SHP77 (cell line): ENCODE data around the gene S100A14.
"Not testable (repeated sequence)": the region's sequence is repeated elsewhere in the genome, so short reads cannot be mapped to it uniquely, and the experiment has no call there.

ENCODE experiments used
- DNase-seq, 2 experiments: peaks; one replicate each; lab custom pipeline; 2025; lab: John Stamatoyannopoulos, UW

The S100A14 gene

DNA sequence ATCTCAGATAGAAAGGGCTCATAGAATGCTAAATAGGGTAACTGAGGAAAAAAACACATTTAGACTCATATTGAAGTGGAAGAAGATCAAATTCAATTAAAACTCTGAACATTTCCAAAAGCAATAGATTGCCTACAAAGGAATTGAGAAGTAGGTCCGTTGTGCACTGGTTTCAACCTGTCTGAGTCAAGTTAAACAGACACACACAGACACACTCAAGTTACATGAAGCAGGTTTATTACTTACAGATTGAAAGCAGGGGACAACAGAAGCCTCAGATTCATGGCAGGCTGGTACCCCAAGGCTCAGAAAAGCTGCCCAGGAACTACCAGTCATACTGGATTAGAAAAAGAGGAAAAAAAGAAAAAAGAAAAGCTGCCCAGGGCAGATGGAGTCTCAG is 29.8 kb downstream of the S100A14 start:
- DNase-seq = no peak

DNA sequence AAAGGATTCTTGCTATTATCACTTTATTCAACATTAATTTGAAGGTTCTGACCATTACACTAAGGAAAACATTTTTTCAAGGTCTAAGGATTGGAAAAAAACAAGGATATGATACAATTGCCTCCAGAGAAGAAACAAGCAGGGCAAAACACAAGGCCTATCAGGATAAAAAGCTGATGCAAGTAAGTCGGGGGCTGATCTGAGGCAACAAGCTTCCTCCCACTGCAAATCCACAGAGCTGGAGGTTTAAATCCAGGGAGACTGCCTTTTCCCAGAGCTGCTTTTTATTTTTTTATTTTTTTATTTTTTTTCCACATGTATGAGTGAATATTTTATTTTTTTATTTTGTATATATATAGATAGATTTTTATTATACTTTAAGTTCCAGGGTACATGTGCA is 31.1 kb downstream of the S100A14 start:
- DNase-seq = no peak

- DNase-seq = no peak
These were observed 32.1 kb downstream of the S100A14 start for GRCh38 chr1:153583976-153584375.

- DNase-seq = not testable (repeated sequence)
These were observed 32.6 kb downstream of the S100A14 start for GRCh38 chr1:153583514-153583913.

DNA sequence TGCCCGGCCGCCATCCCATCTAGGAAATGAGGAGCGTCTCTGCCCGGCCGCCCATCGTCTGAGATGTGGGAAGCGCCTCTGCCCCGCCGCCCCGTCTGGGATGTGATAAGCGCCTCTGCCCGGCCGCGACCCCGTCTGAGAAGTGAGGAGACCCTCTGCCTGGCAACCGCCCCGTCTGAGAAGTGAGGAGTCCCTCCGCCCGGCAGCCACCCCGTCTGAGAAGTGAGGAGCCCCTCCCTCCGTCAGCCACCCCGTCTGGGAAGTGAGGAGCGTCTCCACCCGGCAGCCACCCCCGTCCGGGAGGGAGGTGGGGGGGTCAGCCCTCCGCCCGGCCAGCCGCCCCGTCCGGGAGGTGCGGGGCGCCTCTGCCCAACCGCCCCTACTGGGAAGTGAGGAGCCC is 33.3 kb downstream of the S100A14 start:
- DNase-seq = not testable (repeated sequence)

GRCh38 chr1:153578936-153579335 is 37.2 kb downstream of the S100A14 start:
- DNase-seq = no peak

DNA sequence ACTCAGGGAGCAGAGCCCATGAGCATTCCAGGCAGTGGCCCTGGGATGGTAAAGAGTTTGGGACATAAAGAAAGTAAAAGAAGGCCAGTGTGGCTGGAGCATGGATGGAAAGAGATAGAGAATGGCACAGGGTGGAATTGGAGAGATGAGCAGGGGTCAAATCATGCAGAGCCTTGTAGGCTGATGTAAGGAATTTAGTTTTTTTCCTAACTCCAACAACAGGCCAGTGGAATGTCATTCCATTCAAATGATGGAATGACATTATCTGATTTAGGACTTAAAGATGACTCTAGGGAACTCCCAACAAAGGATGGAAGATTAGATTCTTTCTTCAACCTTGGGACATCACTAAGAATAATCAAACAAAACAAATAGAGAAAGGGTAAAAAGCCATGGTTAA is 37.6 kb downstream of the S100A14 start:
- no peak for DNase-seq

GRCh38 chr1:153577624-153578051 is 38.5 kb downstream of the S100A14 start:
- DNase-seq = no peak

DNA sequence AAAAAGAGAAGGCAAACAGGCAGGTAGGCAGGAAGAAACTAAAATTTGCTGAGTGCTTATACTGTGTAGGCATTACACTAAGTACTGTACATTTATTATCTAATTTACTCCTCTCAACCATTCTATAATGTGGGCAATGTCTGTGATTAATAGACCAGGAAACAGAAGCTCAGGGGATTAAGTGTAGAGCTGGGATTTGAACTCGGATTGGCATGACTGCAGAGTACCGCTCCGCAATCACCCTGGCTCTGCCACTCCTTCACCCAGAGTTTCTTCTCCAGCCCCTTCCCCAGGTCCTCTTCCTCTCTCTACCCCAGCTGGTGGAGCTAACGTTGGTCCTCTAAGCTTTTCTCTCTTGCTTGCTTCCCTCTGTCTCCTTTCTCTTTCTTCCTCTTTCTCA is 39.0 kb downstream of the S100A14 start:
- no peak for DNase-seq

DNA sequence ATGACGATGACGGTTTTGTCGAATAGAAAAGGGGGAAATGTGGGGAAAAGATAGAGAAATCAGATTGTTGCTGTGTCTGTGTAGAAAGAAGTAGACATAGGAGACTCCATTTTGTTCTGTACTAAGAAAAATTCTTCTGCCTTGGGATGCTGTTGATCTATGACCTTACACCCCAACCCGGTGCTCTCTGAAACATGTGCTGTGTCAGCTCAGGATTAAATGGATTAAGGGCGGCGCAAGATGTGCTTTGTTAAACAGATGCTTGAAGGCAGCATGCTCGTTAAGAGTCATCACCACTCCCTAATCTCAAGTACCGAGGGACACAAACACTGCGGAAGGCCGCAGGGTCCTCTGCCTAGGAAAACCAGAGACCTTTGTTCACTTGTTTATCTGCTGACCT is 40.6 kb downstream of the S100A14 start:
- not testable (repeated sequence) for DNase-seq

GRCh38 chr1:153575081-153575491 is 41.0 kb downstream of the S100A14 start:
- not testable (repeated sequence) for DNase-seq

GRCh38 chr1:153573351-153573750 is 42.8 kb downstream of the S100A14 start:
- DNase-seq = no peak

- peak; percentile 84 to 89 for DNase-seq
These were observed 43.5 kb downstream of the S100A14 start for GRCh38 chr1:153572569-153573015.

- DNase-seq = no peak
These were observed 44.4 kb downstream of the S100A14 start for GRCh38 chr1:153571706-153572105.

GRCh38 chr1:153570874-153571273 is 45.3 kb downstream of the S100A14 start:
- DNase-seq = no peak

DNA sequence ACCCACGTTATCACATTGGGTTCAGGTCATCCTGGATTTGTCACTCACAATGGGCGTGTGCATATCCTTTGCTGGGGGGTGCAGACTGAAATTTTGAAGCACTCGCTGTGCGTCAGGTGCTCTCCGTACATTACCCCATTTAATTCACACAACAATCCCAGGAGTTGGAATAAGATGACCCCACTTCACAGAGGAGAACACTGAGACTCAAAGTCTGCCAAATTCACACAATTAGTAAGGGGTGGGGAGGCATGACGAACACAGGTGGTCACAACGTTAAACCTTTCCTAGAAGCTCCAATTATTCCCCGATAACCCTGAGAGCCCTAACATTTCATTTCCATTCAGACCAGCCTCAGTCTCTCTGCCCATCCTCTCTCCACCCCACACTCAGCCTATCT is 46.7 kb downstream of the S100A14 start:
- no peak for DNase-seq

DNA sequence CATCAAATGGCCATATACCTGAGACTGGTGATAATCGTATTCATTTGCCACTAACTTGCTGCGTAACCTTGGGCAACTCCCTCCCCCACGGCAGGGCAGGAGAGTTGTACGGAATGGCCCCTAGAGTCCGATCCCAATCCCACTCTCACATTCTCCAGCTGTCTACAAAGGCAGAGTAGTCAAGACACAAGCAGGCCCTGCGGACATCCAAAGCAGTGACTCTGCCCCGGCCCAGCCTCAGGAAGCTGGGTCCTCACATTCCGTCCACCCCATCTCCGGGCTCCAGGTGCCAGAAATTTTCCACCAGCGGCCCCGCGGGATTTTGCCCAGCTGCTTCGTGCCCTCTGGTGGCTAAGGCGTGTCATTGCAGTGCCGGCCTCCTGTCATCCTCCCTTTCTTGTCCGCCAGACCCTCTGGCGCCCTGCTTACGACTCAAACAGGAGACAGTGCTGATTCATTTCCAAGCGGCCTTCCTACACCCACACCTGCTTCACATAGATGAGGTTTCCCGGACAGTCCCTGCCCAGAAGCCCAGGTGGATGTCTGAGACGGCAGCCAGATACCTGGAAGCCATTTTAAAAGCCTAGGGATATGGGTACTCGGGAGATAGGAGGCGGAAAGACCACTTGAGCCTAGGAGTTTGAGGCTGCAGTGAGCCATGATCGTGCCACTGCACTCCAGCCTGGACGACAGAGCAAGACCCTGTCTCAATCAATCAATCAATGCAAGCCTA is 47.6 kb downstream of the S100A14 start:
- peak; percentile 97 for DNase-seq

DNA sequence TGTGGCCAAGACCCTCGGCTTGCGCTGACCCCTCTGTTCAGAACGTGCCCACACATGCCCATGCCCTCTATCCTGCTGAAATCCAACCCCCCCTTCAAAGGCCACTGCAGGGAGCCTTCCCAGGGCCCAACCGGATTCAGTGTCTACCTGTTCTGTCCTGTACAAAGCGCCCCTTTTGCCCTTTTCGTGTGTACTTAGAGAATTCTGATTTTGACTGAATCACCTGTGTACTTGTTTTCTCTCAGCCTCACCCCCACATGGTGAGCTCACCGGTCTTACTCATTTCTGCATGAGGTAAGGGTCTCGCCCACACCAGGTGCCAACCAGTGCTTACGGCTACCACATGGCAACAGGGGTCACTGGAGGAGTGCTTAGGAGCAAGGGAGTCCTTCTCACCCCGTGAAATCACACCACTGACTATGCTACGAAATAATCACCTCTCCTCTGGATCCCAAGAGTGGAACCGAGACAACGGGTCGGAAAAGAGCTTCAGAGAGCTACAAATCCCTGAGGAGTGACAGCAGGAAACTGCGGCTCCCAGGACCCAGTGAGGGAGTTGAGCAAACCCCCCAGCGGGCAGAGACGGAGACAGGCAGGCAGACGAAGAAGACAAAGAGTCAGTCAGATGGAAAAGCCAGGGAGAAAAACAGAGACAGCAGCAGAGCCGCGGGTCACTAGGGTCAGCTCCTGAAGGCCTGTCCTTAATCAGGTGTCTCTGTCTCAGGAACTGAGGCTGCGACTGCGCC is 48.3 kb downstream of the S100A14 start:
- DNase-seq = peak; percentile 69 to 87

DNA sequence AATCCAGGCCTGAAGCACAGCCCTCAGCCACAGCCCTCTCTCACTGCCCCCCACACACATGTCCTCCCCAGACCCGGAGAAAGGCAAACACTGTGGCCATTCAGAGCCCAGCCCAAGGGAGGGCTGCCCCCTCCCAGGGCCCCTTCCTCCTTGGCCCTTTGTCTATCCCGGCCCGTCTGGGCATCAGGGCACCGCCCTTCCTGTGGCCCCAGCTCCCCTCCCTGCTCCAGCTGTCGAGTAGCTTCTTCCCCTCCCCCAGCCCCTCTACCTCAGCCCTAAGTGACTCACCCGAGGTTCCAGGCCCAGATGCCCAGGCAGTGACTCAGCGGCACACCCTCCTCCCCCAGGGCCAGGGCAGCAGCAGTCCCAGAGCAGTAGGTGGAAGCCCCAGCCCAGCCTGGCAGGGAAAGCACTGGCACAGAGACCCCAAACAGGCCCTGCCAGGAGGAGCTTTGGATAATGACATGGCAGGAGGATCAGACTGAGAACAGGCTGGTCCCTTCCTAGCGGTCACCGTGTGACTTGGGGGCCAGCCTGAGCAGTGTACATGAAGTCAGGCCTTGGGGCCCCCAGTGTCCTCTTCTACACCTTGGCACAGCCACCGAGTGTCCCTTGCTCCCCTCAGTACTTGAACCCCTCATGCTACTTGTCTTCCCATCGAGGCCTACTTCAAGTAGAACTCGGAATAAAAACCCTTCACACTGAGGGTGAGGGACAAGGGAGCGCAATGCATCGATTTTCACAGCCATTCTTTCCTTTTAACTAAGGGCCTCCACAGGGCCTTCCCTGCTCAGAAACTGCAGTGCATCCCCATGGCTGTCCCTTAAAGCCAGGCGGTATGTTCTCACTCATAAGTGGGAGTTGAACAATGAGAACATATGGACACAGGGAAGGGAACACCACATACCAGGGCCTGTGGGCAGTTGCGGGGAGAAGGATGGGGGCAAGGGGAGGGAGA is 49.4 kb downstream of the S100A14 start:
- peak; percentile 99 to 100 for DNase-seq

GRCh38 chr1:153565529-153566374 is 50.4 kb downstream of the S100A14 start, which contains the start of gene S100A2:
Gene S100A2, minus strand, starts transcription at chr1:153565844. Its CDS starts 1,967 bp downstream, at chr1:153563877.
- peak; percentile 72 to 85 for DNase-seq
